MG63 (cell line): ENCODE measurements around the gene MIB1. TPM values are rescaled to one million over a fixed set of nuclear protein-coding genes. Genes with fewer than 3 reads are reported as not detected.

Experiments used
- DNase-seq: peaks from one replicate; pipeline ENCODE4 v3.0.0-alpha.2; 2020
- H3K27me3 ChIP-seq: fragments of 250-450 bp; sonication (Bioruptor Pico); 2 replicates; pipeline ENCODE4 v1.5.1; 2020; ENCODE audit warnings: mild to moderate bottlenecking, moderate library complexity
- H3K36me3 ChIP-seq: fragments of 250-450 bp; sonication (Bioruptor Pico); 2 replicates; pipeline ENCODE4 v1.5.1; 2020; ENCODE audit warnings: mild to moderate bottlenecking, moderate library complexity
- H3K4me3 ChIP-seq: fragments of 250-450 bp; sonication (Bioruptor Pico); 2 replicates; pipeline ENCODE4 v1.5.1; 2020; ENCODE audit warnings: mild to moderate bottlenecking, moderate library complexity
- H3K9me3 ChIP-seq: fragments of 250-450 bp; sonication (Bioruptor Pico); 2 replicates; pipeline ENCODE4 v1.5.1; 2020; ENCODE audit warnings: mild to moderate bottlenecking, moderate library complexity
- total RNA-seq: library from RNA; depleted of rRNA; stranded (reverse); fragments of >200 nt; shearing (Covaris generic); gene quantifications from 2 replicates; pipeline ENCODE4 v1.2.3, GENCODE V29; 2014; ENCODE audit warnings: low replicate concordance

MIB1 gene
- total RNA-seq, 1 experiment from 2014 or later, result 19.9 TPM

GRCh38 chr18:21833604-21834298, 93.2 kb downstream of the MIB1 start:
- peaks cover 6% of the 10 kb centered on the region for H3K36me3 ChIP-seq
- H3K27me3 ChIP-seq, result no peaks in the 10 kb centered on the region
- DNase-seq, result no peak
- H3K9me3 ChIP-seq, result no peaks in the 10 kb centered on the region
- H3K4me3 ChIP-seq, result no peak overlapping the region

GRCh38 chr18:21834299-21834660, 93.7 kb downstream of the MIB1 start:
- DNase-seq, result no peak
- H3K4me3 ChIP-seq, result no peak overlapping the region
- H3K36me3 ChIP-seq, result peaks cover 8% of the 10 kb centered on the region
- H3K9me3 ChIP-seq, result no peaks in the 10 kb centered on the region
- no peaks in the 10 kb centered on the region for H3K27me3 ChIP-seq

DNA sequence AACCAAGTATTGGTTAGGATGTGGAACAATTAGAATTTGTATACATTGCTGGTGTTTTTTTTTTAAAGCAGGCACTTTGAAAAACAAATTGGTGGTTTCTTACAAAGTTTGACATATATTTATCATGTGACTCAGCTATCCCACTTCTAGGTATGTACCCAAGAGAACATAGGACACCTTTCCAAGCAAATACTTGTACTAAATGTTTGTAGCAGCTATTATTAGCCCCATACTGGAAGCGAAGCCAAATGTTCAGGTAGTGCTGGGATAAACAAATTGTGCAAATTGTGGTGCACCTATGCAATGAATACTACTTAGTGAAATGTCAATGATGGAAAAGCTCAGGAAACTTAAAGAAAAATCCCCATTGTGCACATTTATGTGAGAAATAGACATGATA, 101.0 kb downstream of the MIB1 start:
- no peaks in the 10 kb centered on the region for H3K27me3 ChIP-seq
- peaks cover 8% of the 10 kb centered on the region for H3K36me3 ChIP-seq
- H3K4me3 ChIP-seq, result no peak overlapping the region
- no peak for DNase-seq
- no peaks in the 10 kb centered on the region for H3K9me3 ChIP-seq

- Histone ChIP-seq H3K36me3 (peaks cover 7% of the 10 kb centered on the region), H3K27me3 (no peaks in the 10 kb centered on the region), H3K9me3 (no peaks in the 10 kb centered on the region), H3K4me3 (no peak overlapping the region)
- DNase-seq, result no peak
These were observed 102.7 kb downstream of the MIB1 start for GRCh38 chr18:21843341-21843740.

- H3K9me3 ChIP-seq, result no peaks in the 10 kb centered on the region
- H3K36me3 ChIP-seq, result no peaks in the 10 kb centered on the region; the same call in none of the 2 replicates
- no peaks in the 10 kb centered on the region for H3K27me3 ChIP-seq
- H3K4me3 ChIP-seq, result no peak overlapping the region
- DNase-seq, result no peak
These were observed 110.9 kb downstream of the MIB1 start for GRCh38 chr18:21851327-21851961.

DNA sequence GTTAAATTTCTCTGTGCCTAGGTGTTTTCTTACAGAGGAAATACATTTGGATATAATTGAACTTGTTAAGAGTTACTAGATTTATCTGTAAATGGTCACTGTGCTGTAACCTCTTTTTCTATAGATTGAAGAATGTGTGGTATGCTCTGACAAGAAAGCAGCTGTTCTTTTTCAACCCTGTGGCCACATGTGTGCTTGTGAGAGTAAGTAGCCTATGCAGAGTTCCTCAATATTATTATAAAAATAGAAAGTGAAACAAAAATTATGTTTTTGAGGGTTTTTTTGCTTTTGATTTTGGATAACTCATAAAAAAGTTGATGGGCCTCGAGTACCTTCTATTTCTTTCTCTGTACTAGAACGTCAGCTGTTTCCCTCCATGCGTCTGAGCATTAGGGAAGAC, 112.4 kb downstream of the MIB1 start:
- no peaks in the 10 kb centered on the region for H3K27me3 ChIP-seq
- H3K4me3 ChIP-seq, result no peak overlapping the region
- no peaks in the 10 kb centered on the region for H3K9me3 ChIP-seq
- H3K36me3 ChIP-seq, result no peaks in the 10 kb centered on the region; the same call in none of the 2 replicates
- no peak for DNase-seq

GRCh38 chr18:21853775-21854552, 113.4 kb downstream of the MIB1 start:
- no peak overlapping the region for H3K4me3 ChIP-seq
- H3K27me3 ChIP-seq, result no peaks in the 10 kb centered on the region
- no peaks in the 10 kb centered on the region for H3K9me3 ChIP-seq
- peaks cover 6% of the 10 kb centered on the region for H3K36me3 ChIP-seq
- no peak for DNase-seq

DNA sequence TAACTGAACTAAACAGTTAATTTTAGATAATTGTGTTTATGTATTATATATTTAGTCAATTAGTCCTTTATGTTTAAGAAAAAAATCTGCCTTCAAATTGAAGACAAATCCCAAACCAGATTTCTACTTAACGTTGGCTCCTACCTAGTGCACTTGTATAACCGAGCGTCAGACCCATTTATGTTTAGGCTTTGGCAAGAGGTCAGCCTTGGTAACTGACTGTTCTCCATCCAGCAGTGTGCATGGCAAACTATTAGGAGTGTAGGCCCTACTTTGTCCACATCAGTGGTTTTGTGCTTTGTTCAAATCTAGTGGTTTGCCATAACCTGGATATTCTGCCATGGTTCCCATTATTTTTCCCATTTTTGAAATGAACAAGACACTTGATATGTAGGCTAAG, 114.8 kb downstream of the MIB1 start:
- peaks cover 8% of the 10 kb centered on the region for H3K36me3 ChIP-seq
- H3K27me3 ChIP-seq, result no peaks in the 10 kb centered on the region
- DNase-seq, result no peak
- H3K9me3 ChIP-seq, result no peaks in the 10 kb centered on the region
- H3K4me3 ChIP-seq, result no peak overlapping the region

- Histone ChIP-seq H3K9me3 (no peaks in the 10 kb centered on the region), H3K4me3 (no peak overlapping the region), H3K36me3 (peaks cover 12% of the 10 kb centered on the region), H3K27me3 (no peaks in the 10 kb centered on the region)
- DNase-seq, result no peak
These were observed 117.3 kb downstream of the MIB1 start for GRCh38 chr18:21857871-21858270.

- Histone ChIP-seq H3K27me3 (no peaks in the 10 kb centered on the region), H3K4me3 (no peak overlapping the region), H3K9me3 (no peaks in the 10 kb centered on the region), H3K36me3 (peaks cover 12% of the 10 kb centered on the region)
- DNase-seq, result no peak
These were observed 118.0 kb downstream of the MIB1 start for GRCh38 chr18:21858544-21858943.

DNA sequence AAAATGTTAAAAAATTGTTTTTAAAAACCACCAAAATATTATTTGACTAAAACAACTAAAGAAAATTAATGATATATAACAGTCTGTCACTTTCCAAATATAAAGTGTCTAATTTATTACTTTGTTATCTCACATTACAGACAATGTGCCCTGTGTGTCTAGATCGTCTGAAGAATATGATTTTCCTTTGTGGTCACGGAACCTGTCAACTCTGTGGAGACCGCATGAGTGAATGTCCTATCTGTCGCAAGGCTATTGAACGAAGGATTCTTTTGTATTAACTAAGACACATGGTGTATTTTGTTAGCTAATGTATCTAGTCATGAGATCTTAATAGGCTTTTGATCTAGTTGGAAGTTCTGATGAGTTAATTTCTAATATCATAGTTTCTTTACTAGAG, 123.8 kb downstream of the MIB1 start:
- Histone ChIP-seq H3K27me3 (no peaks in the 10 kb centered on the region), H3K9me3 (no peaks in the 10 kb centered on the region), H3K36me3 (peaks cover 9% of the 10 kb centered on the region), H3K4me3 (no peak overlapping the region)
- no peak for DNase-seq

DNA sequence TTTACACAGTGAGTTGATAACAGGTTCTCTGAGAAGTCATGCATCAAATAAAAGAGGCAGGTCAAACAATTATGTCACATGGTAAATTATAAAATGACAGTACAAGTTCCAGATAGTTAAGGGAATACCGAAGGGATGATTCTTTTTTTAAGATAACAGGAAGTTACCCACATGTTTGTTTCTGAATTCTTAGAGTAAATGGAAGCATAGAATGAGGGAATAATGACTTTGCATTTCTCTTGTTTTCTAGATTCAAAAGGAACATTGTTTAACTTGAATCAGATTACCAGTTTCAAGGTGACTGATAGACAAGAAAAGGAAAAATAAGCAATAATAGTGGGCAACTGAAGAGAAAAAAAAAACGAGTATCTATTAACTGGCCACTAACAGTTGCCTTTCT, 124.5 kb downstream of the MIB1 start:
- H3K4me3 ChIP-seq, result no peak overlapping the region
- peaks cover 9% of the 10 kb centered on the region for H3K36me3 ChIP-seq
- no peaks in the 10 kb centered on the region for H3K27me3 ChIP-seq
- DNase-seq, result no peak
- no peaks in the 10 kb centered on the region for H3K9me3 ChIP-seq

DNA sequence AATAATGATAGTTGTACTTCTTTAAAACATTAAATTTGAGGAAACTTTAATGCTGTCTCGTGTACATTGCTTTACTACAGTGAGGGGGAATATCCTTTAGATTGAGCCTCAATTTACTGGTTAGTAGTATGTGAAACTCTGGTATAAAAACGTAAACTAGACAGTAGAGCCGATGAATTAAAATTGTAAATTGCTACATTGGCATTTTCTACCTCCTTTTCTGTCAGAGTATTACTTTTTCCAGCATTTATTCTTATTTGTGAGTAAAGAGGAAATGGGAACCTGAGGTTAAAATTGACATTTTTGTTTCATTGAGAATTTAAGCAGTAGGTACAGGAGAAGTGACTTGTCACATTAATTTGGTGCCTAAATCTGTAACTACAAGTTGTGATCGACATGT, 128.2 kb downstream of the MIB1 start:
- no peaks in the 10 kb centered on the region for H3K27me3 ChIP-seq
- no peak overlapping the region for H3K4me3 ChIP-seq
- no peaks in the 10 kb centered on the region for H3K9me3 ChIP-seq
- DNase-seq, result no peak
- peaks cover 8% of the 10 kb centered on the region for H3K36me3 ChIP-seq

- Histone ChIP-seq H3K27me3 (no peaks in the 10 kb centered on the region), H3K9me3 (no peaks in the 10 kb centered on the region), H3K36me3 (no peaks in the 10 kb centered on the region), H3K4me3 (no peak overlapping the region)
- no peak for DNase-seq
These were observed 149.0 kb downstream of the MIB1 start for GRCh38 chr18:21889570-21889969.

- Histone ChIP-seq H3K9me3 (no peaks in the 10 kb centered on the region), H3K36me3 (no peaks in the 10 kb centered on the region), H3K4me3 (no peak overlapping the region), H3K27me3 (no peaks in the 10 kb centered on the region)
- DNase-seq, result no peak
These were observed 154.2 kb downstream of the MIB1 start for GRCh38 chr18:21894619-21895367.

DNA sequence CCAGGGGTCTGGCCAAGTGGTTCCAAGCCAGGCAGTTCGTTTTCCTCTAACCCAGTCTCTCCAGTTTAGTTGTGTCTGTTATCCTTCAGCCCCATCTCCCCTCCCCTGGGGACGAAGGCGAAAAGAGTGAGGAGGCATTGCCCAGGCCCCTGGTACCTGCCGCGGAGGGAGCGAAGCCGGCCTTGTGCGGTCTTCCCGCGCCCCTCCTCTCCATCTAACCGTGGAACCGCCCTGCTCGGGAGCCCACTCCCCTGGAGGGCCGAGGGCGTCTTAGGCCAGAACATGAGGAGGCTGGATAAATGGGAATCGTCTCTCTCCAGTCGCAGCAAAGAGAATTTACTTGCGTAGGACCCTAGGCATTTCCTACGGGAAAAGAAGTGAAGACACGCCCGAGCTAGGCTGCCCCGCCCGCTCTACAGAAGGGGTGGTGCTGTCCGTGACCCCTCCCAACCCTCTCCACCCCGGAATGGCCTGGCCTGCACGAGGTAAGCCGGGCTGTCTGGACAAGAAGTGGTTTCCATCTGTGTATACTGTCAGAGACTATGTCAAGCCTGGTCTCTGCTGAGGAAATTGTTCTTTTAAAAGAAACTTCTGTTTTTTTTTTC, 156.2 kb downstream of the MIB1 start:
- no peak for DNase-seq
- no peaks in the 10 kb centered on the region for H3K36me3 ChIP-seq
- H3K9me3 ChIP-seq, result no peaks in the 10 kb centered on the region
- no peak overlapping the region for H3K4me3 ChIP-seq
- no peaks in the 10 kb centered on the region for H3K27me3 ChIP-seq

DNA sequence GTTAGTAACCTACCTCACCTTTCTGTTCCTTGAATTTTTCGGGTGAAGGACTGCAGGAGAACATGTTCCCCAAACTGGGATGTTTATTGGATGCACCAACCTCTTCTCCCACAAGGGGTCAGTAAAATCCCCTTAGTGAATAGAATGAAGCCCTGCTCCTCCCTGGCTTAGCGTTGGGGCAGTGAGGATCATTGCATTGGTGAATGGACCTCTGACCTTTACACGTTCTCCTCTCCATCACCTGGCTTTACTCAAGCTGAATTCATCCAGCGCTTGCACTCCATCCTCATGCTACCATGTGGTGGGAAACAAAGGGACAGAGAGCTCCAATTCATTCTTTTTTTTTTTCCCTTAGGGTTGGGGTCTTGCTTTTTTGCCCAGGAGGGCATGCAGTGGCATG, 157.2 kb downstream of the MIB1 start:
- DNase-seq, result peak; percentile 14
- Histone ChIP-seq H3K36me3 (no peaks in the 10 kb centered on the region), H3K9me3 (no peaks in the 10 kb centered on the region), H3K27me3 (no peaks in the 10 kb centered on the region), H3K4me3 (no peak overlapping the region)
